ENCODE data around the gene RNF6.
A peak's percentile ranks its signal among the peaks of the same experiment; 100 is the strongest.

RNF6 gene

DNA sequence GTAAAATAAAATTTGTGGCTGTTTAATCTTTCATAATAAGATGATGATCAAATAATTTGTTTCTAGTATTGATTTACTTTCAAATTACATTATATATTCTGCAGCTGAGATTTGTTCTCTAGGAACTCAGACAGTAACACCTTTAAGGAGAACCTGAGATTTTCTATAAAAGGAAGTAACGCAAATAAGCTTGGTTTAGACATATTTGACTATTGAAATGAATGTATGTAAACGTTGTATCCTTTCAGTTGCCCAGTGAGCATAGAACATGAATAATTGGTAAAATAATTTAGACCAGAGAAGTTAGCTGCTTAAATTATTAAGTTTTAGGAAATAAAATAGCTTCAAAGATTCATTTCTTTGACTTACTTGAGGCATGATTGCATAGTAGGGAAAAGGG is 34.9 kb upstream of the RNF6 start:
- TF ChIP-seq, protein P1, sequence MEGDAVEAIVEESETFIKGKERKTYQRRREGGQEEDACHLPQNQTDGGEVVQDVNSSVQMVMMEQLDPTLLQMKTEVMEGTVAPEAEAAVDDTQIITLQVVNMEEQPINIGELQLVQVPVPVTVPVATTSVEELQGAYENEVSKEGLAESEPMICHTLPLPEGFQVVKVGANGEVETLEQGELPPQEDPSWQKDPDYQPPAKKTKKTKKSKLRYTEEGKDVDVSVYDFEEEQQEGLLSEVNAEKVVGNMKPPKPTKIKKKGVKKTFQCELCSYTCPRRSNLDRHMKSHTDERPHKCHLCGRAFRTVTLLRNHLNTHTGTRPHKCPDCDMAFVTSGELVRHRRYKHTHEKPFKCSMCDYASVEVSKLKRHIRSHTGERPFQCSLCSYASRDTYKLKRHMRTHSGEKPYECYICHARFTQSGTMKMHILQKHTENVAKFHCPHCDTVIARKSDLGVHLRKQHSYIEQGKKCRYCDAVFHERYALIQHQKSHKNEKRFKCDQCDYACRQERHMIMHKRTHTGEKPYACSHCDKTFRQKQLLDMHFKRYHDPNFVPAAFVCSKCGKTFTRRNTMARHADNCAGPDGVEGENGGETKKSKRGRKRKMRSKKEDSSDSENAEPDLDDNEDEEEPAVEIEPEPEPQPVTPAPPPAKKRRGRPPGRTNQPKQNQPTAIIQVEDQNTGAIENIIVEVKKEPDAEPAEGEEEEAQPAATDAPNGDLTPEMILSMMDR (IDR thresholded peaks at IDR 0.05): no peak
- Histone ChIP-seq H3K27me3 (no peaks in the 10 kb centered on the region), H3K27ac (no peak overlapping the region), H3K36me3 (no peaks in the 10 kb centered on the region), H3K9me3 (no peaks in the 10 kb centered on the region), H3K4me3 (no peak overlapping the region), H3K4me1 (peaks cover 0 to 18% (median 15%) of the 10 kb centered on the region in 4 donors)
- intact Hi-C loops (cut with DNase I; ENCODE audit: low total_unique reads): no loop called here
- no peak for DNase-seq

DNA sequence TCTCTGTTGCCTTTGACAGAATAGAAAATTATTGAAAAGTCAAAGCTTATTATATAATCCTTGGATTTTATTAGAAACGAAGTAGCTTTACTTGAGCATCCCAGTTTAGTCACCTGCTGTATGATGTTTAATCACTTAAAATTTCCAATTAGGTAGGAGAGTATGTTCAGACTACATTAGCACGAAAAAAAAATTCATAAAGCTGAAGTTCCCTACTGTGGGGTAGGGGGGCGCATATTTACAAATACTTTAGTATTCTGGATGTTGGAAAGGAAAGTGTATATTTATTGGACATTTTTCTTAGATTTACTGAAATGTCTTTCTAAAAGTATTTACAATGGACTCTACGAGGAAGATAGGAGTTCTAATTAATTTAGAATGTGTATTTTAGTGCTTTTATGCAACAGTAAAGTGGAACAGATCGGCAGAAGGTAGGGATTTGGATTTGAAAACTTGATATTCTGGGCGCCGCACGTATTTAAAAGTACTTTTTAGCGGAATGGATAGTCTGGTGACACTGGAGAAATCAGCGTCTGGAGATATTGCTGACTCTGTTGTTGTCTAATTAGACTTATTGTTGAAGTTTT is 33.7 kb upstream of the RNF6 start:
- intact Hi-C loops (cut with DNase I; ENCODE audit: low total_unique reads): no loop called here
- H3K27me3 ChIP-seq: no peaks in the 10 kb centered on the region
- no peak overlapping the region for H3K27ac ChIP-seq
- TF ChIP-seq, protein P1 (IDR thresholded peaks at IDR 0.05): no peak
- no peak for DNase-seq
- no peaks in the 10 kb centered on the region for H3K9me3 ChIP-seq
- H3K36me3 ChIP-seq: no peaks in the 10 kb centered on the region
- H3K4me1 ChIP-seq: peaks cover 0 to 18% (median 15%) of the 10 kb centered on the region in 4 donors
- H3K4me3 ChIP-seq: peak overlapping the region; percentile 68 to 70

DNA sequence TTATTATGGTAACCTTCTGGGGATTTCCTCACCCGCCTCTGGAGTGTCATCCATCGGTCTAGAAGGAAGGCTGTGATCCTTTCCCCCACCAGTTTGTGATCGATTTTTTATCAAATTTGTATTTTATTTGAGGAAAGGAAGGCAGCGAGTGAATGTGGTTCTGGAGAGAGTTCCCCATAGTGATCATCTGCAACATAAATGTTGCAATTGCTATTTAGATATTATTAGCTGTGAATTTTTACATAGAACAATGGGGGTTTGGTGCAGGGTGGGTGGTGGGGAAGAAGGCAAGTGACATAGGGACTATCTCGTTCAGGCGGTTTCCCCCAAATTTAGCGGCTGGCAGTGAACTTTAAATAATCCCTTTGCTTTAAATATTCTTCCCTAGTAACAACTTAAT is 33.0 kb upstream of the RNF6 start:
- no peaks in the 10 kb centered on the region for H3K36me3 ChIP-seq
- intact Hi-C loops (cut with DNase I; ENCODE audit: low total_unique reads): no loop called here
- H3K27ac ChIP-seq: peak overlapping the region; percentile 83
- TF ChIP-seq, protein P1 (IDR thresholded peaks at IDR 0.05): no peak
- H3K4me1 ChIP-seq: peaks cover 0 to 18% (median 15%) of the 10 kb centered on the region in 4 donors
- H3K9me3 ChIP-seq: no peaks in the 10 kb centered on the region
- no peaks in the 10 kb centered on the region for H3K27me3 ChIP-seq
- DNase-seq: no peak
- H3K4me3 ChIP-seq: peak overlapping the region; percentile 68 to 70

DNA sequence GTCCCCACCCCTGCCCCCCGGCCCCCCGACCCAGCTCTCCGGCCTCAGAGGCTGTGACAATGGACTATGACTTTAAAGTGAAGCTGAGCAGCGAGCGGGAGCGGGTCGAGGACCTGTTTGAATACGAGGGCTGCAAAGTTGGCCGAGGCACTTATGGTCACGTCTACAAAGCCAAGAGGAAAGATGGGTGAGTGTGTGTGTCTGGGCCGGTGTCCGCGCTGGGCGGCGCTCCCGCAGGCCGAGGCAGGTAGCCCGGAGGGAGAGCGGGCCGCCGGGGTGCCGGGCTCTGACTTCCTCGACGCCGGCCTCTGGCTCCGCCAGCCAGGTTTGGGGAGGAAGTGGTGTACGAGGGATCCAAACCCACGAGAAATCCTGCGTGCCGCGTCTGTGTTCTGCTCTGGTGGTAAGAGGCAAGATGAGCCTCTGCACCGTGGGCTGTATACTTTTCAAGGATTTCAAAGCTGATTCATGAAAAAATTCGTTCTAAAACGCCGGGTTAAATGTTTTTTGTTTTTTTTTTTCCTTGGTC is 32.5 kb upstream of the RNF6 start:
- intact Hi-C loops (cut with DNase I; ENCODE audit: low total_unique reads): no loop called here
- Histone ChIP-seq H3K9me3 (no peaks in the 10 kb centered on the region), H3K4me1 (peaks cover 0 to 18% (median 15%) of the 10 kb centered on the region in 4 donors), H3K27me3 (no peaks in the 10 kb centered on the region), H3K36me3 (no peaks in the 10 kb centered on the region), H3K27ac (peak overlapping the region; percentile 83), H3K4me3 (peak overlapping the region; percentile 68 to 70)
- peak; percentile 41 to 71 for DNase-seq
- TF ChIP-seq, protein P1 (IDR thresholded peaks at IDR 0.05): no peak

DNA sequence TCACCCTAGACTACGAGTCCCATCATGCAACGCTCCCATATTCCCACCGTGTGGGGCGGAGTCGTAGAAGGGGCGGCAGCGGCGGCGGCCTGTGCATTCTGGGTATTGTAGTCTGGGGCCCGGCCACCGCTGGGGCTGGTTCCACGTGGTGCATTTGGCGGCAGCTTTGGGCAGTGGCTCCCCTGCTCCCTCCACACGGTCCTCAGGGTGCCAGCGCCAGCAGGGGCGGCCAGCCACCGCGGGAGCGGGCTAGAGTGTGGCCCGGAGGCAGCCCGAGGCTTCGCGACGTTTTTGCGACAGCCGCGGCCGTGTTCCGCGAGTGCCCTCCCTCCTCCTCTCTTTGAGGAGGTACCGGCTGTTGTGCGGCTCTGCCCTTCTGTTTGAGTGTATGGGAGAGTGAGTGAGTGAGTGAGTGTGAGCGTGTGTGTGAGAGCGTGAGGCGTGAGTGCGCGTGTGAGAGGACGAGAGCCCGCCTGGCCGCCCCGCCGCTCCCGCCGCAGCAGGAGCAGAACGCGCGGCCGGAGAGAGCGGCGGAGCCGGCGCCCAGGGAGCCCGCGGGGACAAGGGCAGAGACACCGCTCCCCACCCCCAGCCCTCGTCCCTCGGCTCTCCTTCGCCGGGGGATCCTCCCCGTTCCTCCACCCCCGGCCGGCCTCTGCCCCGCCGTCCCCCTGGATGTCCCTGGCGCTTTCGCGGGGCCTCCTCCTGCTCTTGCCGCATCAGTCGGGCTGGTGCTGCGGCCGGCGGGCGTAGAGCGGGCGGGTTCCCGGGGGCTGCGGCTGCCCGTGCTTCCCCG is 31.9 kb upstream of the RNF6 start, which contains the start of gene CDK8:
Gene CDK8 (plus strand): TSS at position 343 of the 796 bp plus-strand sequence. CDS start 513 bp downstream, outside the sequence.
- Histone ChIP-seq H3K9me3 (no peaks in the 10 kb centered on the region), H3K36me3 (no peaks in the 10 kb centered on the region), H3K4me3 (peak within 1 kb of the TSS; percentile 68 to 70), H3K27ac (peak within 1 kb of the TSS; percentile 83), H3K4me1 (peaks cover 0 to 18% (median 15%) of the 10 kb centered on the region in 4 donors), H3K27me3 (no peaks in the 10 kb centered on the region)
- TF ChIP-seq, protein P1 (IDR thresholded peaks at IDR 0.05): no peak
- peak; percentile 87 to 93 for DNase-seq
- intact Hi-C loops (cut with DNase I; ENCODE audit: low total_unique reads): no loop called here
